ENCODE measurements around the gene HPN. TPM values are rescaled to one million over a fixed set of nuclear protein-coding genes. Genes with fewer than 3 reads are reported as not detected.

The HPN gene
- total and polyA plus RNA-seq, 7 donors = 1.6 to 17.7 (median 5.2) TPM

- intact Hi-C loops (cut with DNase I) = no loop called here
- 85 to 90% (median 88%) methylated on average over 10 of the region's 10 CpGs for WGBS, 3 donors
- no peaks in the 10 kb centered on the region for H3K9me3 ChIP-seq
- no peak for ATAC-seq
- no peak for TF ChIP-seq CTCF (IDR thresholded peaks at IDR 0.05)
- H3K36me3 ChIP-seq (ENCODE audit: insufficient read depth in 1 of 2, low read depth in 1 of 2) = peaks cover under 1 to 99% of the 10 kb centered on the region in 2 donors
- H3K4me1 ChIP-seq = no peaks in the 10 kb centered on the region
- no peak overlapping the region for H3K4me3 ChIP-seq
- H3K27me3 ChIP-seq (ENCODE audit: insufficient read depth in 3 of 3, low read length in 2 of 3) = no peaks in the 10 kb centered on the region
- no peak overlapping the region for H3K27ac ChIP-seq
- no peak for DNase-seq
These were observed 20.5 kb upstream of the HPN start for GRCh38 chr19:35021016-35021415.

GRCh38 chr19:35021596-35021995 lies 19.9 kb upstream of the HPN start:
- intact Hi-C loops (cut with DNase I) = no loop called here
- ATAC-seq = no peak
- no peak for DNase-seq

GRCh38 chr19:35022460-35022859 lies 19.1 kb upstream of the HPN start:
- peaks cover 3% of the 10 kb centered on the region for H3K4me1 ChIP-seq
- no peak overlapping the region for H3K27ac ChIP-seq
- H3K4me3 ChIP-seq = no peak overlapping the region
- ATAC-seq (no peak), DNase-seq (no peak)
- H3K9me3 ChIP-seq = no peaks in the 10 kb centered on the region
- no peak for TF ChIP-seq CTCF (IDR thresholded peaks at IDR 0.05)
- intact Hi-C loops (cut with DNase I) = no loop called here
- no peaks in the 10 kb centered on the region for H3K27me3 ChIP-seq (ENCODE audit: insufficient read depth in 3 of 3, low read length in 2 of 3)
- 81 to 89% (median 84%) methylated on average over 13 to 14 of the region's 14 CpGs for WGBS, 3 donors
- H3K36me3 ChIP-seq (ENCODE audit: insufficient read depth in 1 of 2, low read depth in 1 of 2) = peaks cover 2 to 100% of the 10 kb centered on the region in 2 donors

More at GRCh38 chr19:35021596-35021995, 19.9 kb upstream of the HPN start:
- Histone ChIP-seq H3K9me3 (no peaks in the 10 kb centered on the region), H3K27ac (no peak overlapping the region), H3K4me3 (no peak overlapping the region), H3K4me1 (no peaks in the 10 kb centered on the region), H3K36me3 (ENCODE audit: insufficient read depth in 1 of 2, low read depth in 1 of 2) (peaks cover 2 to 100% of the 10 kb centered on the region in 2 donors), H3K27me3 (ENCODE audit: insufficient read depth in 3 of 3, low read length in 2 of 3) (no peaks in the 10 kb centered on the region)
- WGBS, 3 donors = 92 to 96% (median 96%) methylated on average over 12 to 25 of the region's 25 CpGs
- no peak for TF ChIP-seq CTCF (IDR thresholded peaks at IDR 0.05)

- H3K4me3 ChIP-seq = no peak overlapping the region
- intact Hi-C loops (cut with DNase I) = no loop called here
- H3K4me1 ChIP-seq = peaks cover 11% of the 10 kb centered on the region
- WGBS, 3 donors = 80 to 84% (median 82%) methylated on average over 19 of the region's 19 CpGs
- ATAC-seq = no peak
- no peaks in the 10 kb centered on the region for H3K9me3 ChIP-seq
- peak overlapping the region; percentile 6 for H3K27ac ChIP-seq
- no peak for TF ChIP-seq CTCF (IDR thresholded peaks at IDR 0.05)
- no peaks in the 10 kb centered on the region for H3K27me3 ChIP-seq (ENCODE audit: insufficient read depth in 3 of 3, low read length in 2 of 3)
- H3K36me3 ChIP-seq (ENCODE audit: insufficient read depth in 1 of 2, low read depth in 1 of 2) = peaks cover 2 to 95% of the 10 kb centered on the region in 2 donors
- DNase-seq = peak in 1 of 2 donors; percentile 46
These were observed 18.1 kb upstream of the HPN start for GRCh38 chr19:35023428-35023827.

GRCh38 chr19:35024095-35024494 lies 17.4 kb upstream of the HPN start:
- Histone ChIP-seq H3K4me1 (peaks cover 17% of the 10 kb centered on the region), H3K4me3 (no peak overlapping the region), H3K36me3 (ENCODE audit: insufficient read depth in 1 of 2, low read depth in 1 of 2) (peaks cover 2 to 88% of the 10 kb centered on the region in 2 donors), H3K9me3 (no peaks in the 10 kb centered on the region), H3K27me3 (ENCODE audit: insufficient read depth in 3 of 3, low read length in 2 of 3) (no peaks in the 10 kb centered on the region), H3K27ac (peak overlapping the region; percentile 6)
- peak in 3 of 4 donors; percentile 19 to 24 (median 23) for ATAC-seq
- 54 to 64% (median 60%) methylated on average over 6 of the region's 6 CpGs for WGBS, 3 donors
- DNase-seq = no peak
- no peak for TF ChIP-seq CTCF (IDR thresholded peaks at IDR 0.05)
- intact Hi-C loops (cut with DNase I) = no loop called here
